ENCODE measurements around the gene TEK. TPM values are rescaled to one million over a fixed set of nuclear protein-coding genes. Genes with fewer than 3 reads are reported as not detected.

TEK gene
- total and polyA plus RNA-seq, 2 experiments from 2014 or later, result 5.0 to 10.2 TPM

- Histone ChIP-seq H3K9me2 (ENCODE audit: insufficient read depth) (no peaks in the 10 kb centered on the region), H3K27ac (no peak overlapping the region), H3K4me3 (no peak overlapping the region), H3K36me3 (ENCODE audit: low read depth) (no peaks in the 10 kb centered on the region), H2AFZ (no peak overlapping the region), H3K4me2 (ENCODE audit: unreplicated experiment) (no peak overlapping the region), H3K9me3 (ENCODE audit: low read depth) (no peaks in the 10 kb centered on the region), H3K27me3 (replicated peaks; ENCODE audit: insufficient read depth) (no peaks in the 10 kb centered on the region), H3K9ac (no peak overlapping the region), H3F3A (ENCODE audit: insufficient read depth) (peaks cover 17% of the 10 kb centered on the region), H4K20me1 (ENCODE audit: insufficient read depth) (no peaks in the 10 kb centered on the region), H3K79me2 (ENCODE audit: insufficient read depth) (no peaks in the 10 kb centered on the region), H3K4me1 (ENCODE audit: insufficient read depth) (peaks cover 18% of the 10 kb centered on the region)
- WGBS, 2 experiments (ENCODE audit: low coverage in 1 of 2, low lambda C conversion rate in 2 of 2, missing lambda C conversion rate in 2 of 2), result 84% methylated on average over 9 to 10 of the region's 10 CpGs
- no peak for TF ChIP-seq EZH2 (IDR thresholded peaks at IDR 0.05; ENCODE audit: insufficient read depth, poor library complexity, severe bottlenecking)
- TF ChIP-seq EZH2phosphoT487 (IDR thresholded peaks at IDR 0.05; ENCODE audit: insufficient read depth, low read depth), result no peak
- no peak for DNase-seq
- in situ Hi-C loops (cut with MboI), result no loop called here
Observed at GRCh38 chr9:27192291-27192960, 83.4 kb downstream of the TEK start.

DNA sequence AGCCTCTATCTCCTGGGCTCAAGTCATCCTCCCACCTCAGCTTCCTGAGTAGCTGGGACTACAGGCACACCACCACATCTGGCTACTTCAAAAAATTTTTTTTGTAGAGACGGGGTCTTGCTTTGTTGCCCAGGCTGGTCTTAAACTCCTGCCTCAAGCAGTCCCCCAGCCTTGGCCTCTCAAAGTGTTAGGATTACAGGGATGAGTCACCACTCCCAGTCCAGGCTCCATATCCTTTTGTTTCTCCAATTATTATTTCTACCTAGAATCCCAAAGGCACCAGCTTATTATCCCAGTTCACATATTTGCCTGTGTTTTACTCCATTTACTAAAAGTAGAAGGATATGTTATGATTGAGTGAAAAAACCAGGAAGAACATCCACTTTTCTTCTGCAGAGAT lies 84.9 kb downstream of the TEK start:
- WGBS, 2 experiments (ENCODE audit: low coverage in 1 of 2, low lambda C conversion rate in 2 of 2, missing lambda C conversion rate in 2 of 2), result 57 to 72% methylated on average over 1 of the region's 1 CpG
- no peaks in the 10 kb centered on the region for H4K20me1 ChIP-seq (ENCODE audit: insufficient read depth)
- no peak for TF ChIP-seq EZH2 (IDR thresholded peaks at IDR 0.05; ENCODE audit: insufficient read depth, poor library complexity, severe bottlenecking)
- TF ChIP-seq EZH2phosphoT487 (IDR thresholded peaks at IDR 0.05; ENCODE audit: insufficient read depth, low read depth), result no peak
- no peak overlapping the region for H3K4me3 ChIP-seq
- DNase-seq, result no peak
- H3F3A ChIP-seq (ENCODE audit: insufficient read depth), result peaks cover 17% of the 10 kb centered on the region
- no peaks in the 10 kb centered on the region for H3K27me3 ChIP-seq (replicated peaks; ENCODE audit: insufficient read depth)
- H3K9me3 ChIP-seq (ENCODE audit: low read depth), result no peaks in the 10 kb centered on the region
- no peaks in the 10 kb centered on the region for H3K36me3 ChIP-seq (ENCODE audit: low read depth)
- H3K4me2 ChIP-seq (ENCODE audit: unreplicated experiment), result peak overlapping the region; percentile 37
- H3K79me2 ChIP-seq (ENCODE audit: insufficient read depth), result no peaks in the 10 kb centered on the region
- H2AFZ ChIP-seq, result peak overlapping the region; percentile 48; the same call in 1 of the 2 replicates
- peaks cover 18% of the 10 kb centered on the region for H3K4me1 ChIP-seq (ENCODE audit: insufficient read depth)
- no peak overlapping the region for H3K9ac ChIP-seq
- no peaks in the 10 kb centered on the region for H3K9me2 ChIP-seq (ENCODE audit: insufficient read depth)
- peak overlapping the region; percentile 73 for H3K27ac ChIP-seq
- in situ Hi-C loops (cut with MboI), result no loop called here

GRCh38 chr9:27194401-27195091 lies 85.5 kb downstream of the TEK start:
- Histone ChIP-seq H4K20me1 (ENCODE audit: insufficient read depth) (no peaks in the 10 kb centered on the region), H3F3A (ENCODE audit: insufficient read depth) (peaks cover 17% of the 10 kb centered on the region), H3K9ac (peak overlapping the region; percentile 29; the same call in 1 of the 2 replicates), H3K27me3 (replicated peaks; ENCODE audit: insufficient read depth) (no peaks in the 10 kb centered on the region), H3K27ac (peak overlapping the region; percentile 73), H3K9me2 (ENCODE audit: insufficient read depth) (no peaks in the 10 kb centered on the region), H3K36me3 (ENCODE audit: low read depth) (no peaks in the 10 kb centered on the region), H3K4me1 (ENCODE audit: insufficient read depth) (peaks cover 18% of the 10 kb centered on the region), H2AFZ (peak overlapping the region; percentile 48; the same call in 1 of the 2 replicates), H3K79me2 (ENCODE audit: insufficient read depth) (no peaks in the 10 kb centered on the region), H3K4me3 (no peak overlapping the region), H3K4me2 (ENCODE audit: unreplicated experiment) (peak overlapping the region; percentile 37), H3K9me3 (ENCODE audit: low read depth) (no peaks in the 10 kb centered on the region)
- in situ Hi-C loops (cut with MboI), result no loop called here
- TF ChIP-seq EZH2 (IDR thresholded peaks at IDR 0.05; ENCODE audit: insufficient read depth, poor library complexity, severe bottlenecking), result no peak
- TF ChIP-seq EZH2phosphoT487 (IDR thresholded peaks at IDR 0.05; ENCODE audit: insufficient read depth, low read depth), result no peak
- 46 to 55% methylated on average over 5 of the region's 5 CpGs for WGBS, 2 experiments (ENCODE audit: low coverage in 1 of 2, low lambda C conversion rate in 2 of 2, missing lambda C conversion rate in 2 of 2)
- DNase-seq, result peak; percentile 91

DNA sequence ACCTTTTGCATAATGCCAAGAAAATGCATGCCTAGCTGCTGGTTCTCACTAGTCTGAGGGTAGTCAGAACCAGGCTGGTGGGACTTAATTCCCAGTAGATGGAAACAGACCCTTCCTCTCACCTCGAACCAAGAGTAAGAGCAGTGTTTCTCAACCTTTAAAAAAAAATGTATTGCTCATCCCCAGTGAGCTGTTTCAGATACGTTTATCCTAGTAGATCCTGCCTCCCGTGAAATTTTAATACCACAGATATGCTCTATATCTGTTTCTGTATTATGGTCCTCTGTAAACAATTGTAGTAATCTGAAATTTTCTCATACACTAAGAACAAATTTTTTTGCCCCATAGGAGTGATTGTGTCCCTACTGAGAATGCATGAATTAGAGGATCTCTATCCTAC lies 86.2 kb downstream of the TEK start:
- Histone ChIP-seq H3F3A (ENCODE audit: insufficient read depth) (peaks cover 17% of the 10 kb centered on the region), H3K9me2 (ENCODE audit: insufficient read depth) (no peaks in the 10 kb centered on the region), H2AFZ (0 out of 2 replicates have a peak overlapping the region, but pooled peaks have one; percentile 18), H3K27me3 (replicated peaks; ENCODE audit: insufficient read depth) (no peaks in the 10 kb centered on the region), H3K4me2 (ENCODE audit: unreplicated experiment) (peak overlapping the region; percentile 37), H3K4me1 (ENCODE audit: insufficient read depth) (peaks cover 18% of the 10 kb centered on the region), H3K9ac (no peak overlapping the region), H3K27ac (peak overlapping the region; percentile 73; the same call in 1 of the 2 replicates), H3K36me3 (ENCODE audit: low read depth) (no peaks in the 10 kb centered on the region), H3K9me3 (ENCODE audit: low read depth) (no peaks in the 10 kb centered on the region), H3K4me3 (no peak overlapping the region), H3K79me2 (ENCODE audit: insufficient read depth) (no peaks in the 10 kb centered on the region), H4K20me1 (ENCODE audit: insufficient read depth) (no peaks in the 10 kb centered on the region)
- no peak for TF ChIP-seq EZH2phosphoT487 (IDR thresholded peaks at IDR 0.05; ENCODE audit: insufficient read depth, low read depth)
- no peak for TF ChIP-seq EZH2 (IDR thresholded peaks at IDR 0.05; ENCODE audit: insufficient read depth, poor library complexity, severe bottlenecking)
- peak; percentile 12 for DNase-seq
- WGBS, 2 experiments (ENCODE audit: low coverage in 1 of 2, low lambda C conversion rate in 2 of 2, missing lambda C conversion rate in 2 of 2), result 70 to 84% methylated on average over 3 of the region's 3 CpGs
- in situ Hi-C loops (cut with MboI), result no loop called here

Data from GM23248 (cell line).